Skeletal muscle cell (primary cell): ENCODE results near the gene DSCAM.

Experiments
- DNase-seq: peaks from one replicate; pipeline ENCODE4 v3.0.0-alpha.2; 2010; ENCODE audit warnings: low read depth
- H3K4me3 ChIP-seq: 2 replicates; pipeline ENCODE4 v1.5.1; 2011; ENCODE audit warnings: low read depth, mild to moderate bottlenecking, control low read depth, low read length, moderate library complexity

The DSCAM gene

GRCh38 chr21:40841524-40842196 is 5.3 kb downstream of the DSCAM start:
- peak overlapping the region; percentile 28 for H3K4me3 ChIP-seq
- no peak for DNase-seq

GRCh38 chr21:40840401-40841125 is 6.4 kb downstream of the DSCAM start:
- H3K4me3 ChIP-seq: no peak overlapping the region
- no peak for DNase-seq

GRCh38 chr21:40839521-40839920 is 7.4 kb downstream of the DSCAM start:
- no peak for DNase-seq
- no peak overlapping the region for H3K4me3 ChIP-seq

- no peak for DNase-seq
- no peak overlapping the region for H3K4me3 ChIP-seq
These were observed 9.5 kb downstream of the DSCAM start for GRCh38 chr21:40837456-40837855.

GRCh38 chr21:40835184-40835694 is 11.7 kb downstream of the DSCAM start:
- H3K4me3 ChIP-seq: no peak overlapping the region
- no peak for DNase-seq

GRCh38 chr21:40833184-40833583 is 13.8 kb downstream of the DSCAM start:
- DNase-seq: no peak
- no peak overlapping the region for H3K4me3 ChIP-seq

GRCh38 chr21:40832316-40832715 is 14.6 kb downstream of the DSCAM start:
- DNase-seq: no peak
- H3K4me3 ChIP-seq: no peak overlapping the region

GRCh38 chr21:40830836-40831235 is 16.1 kb downstream of the DSCAM start:
- no peak for DNase-seq
- no peak overlapping the region for H3K4me3 ChIP-seq

GRCh38 chr21:40829791-40830190 is 17.2 kb downstream of the DSCAM start:
- H3K4me3 ChIP-seq: no peak overlapping the region
- DNase-seq: no peak

- H3K4me3 ChIP-seq: no peak overlapping the region
- no peak for DNase-seq
These were observed 17.6 kb downstream of the DSCAM start for GRCh38 chr21:40829308-40829707.

- H3K4me3 ChIP-seq: no peak overlapping the region
- no peak for DNase-seq
These were observed 19.4 kb downstream of the DSCAM start for GRCh38 chr21:40827509-40827908.

- DNase-seq: no peak
These were observed 27.7 kb downstream of the DSCAM start for GRCh38 chr21:40819071-40819900.

GRCh38 chr21:40813918-40814317 is 33.0 kb downstream of the DSCAM start:
- no peak for DNase-seq
- no peak overlapping the region for H3K4me3 ChIP-seq

More at GRCh38 chr21:40819071-40819900, 27.7 kb downstream of the DSCAM start:
- no peak overlapping the region for H3K4me3 ChIP-seq

- H3K4me3 ChIP-seq: no peak overlapping the region
- DNase-seq: no peak
These were observed 37.2 kb downstream of the DSCAM start for GRCh38 chr21:40809673-40810197.

GRCh38 chr21:40803101-40803500 is 43.9 kb downstream of the DSCAM start:
- H3K4me3 ChIP-seq: no peak overlapping the region
- no peak for DNase-seq

GRCh38 chr21:40800126-40800525 is 46.8 kb downstream of the DSCAM start:
- no peak overlapping the region for H3K4me3 ChIP-seq
- no peak for DNase-seq

- DNase-seq: no peak
- H3K4me3 ChIP-seq: no peak overlapping the region
These were observed 49.1 kb downstream of the DSCAM start for GRCh38 chr21:40797891-40798290.

GRCh38 chr21:40797410-40797809 is 49.5 kb downstream of the DSCAM start:
- H3K4me3 ChIP-seq: no peak overlapping the region
- DNase-seq: no peak

GRCh38 chr21:40796464-40796863 is 50.5 kb downstream of the DSCAM start:
- no peak overlapping the region for H3K4me3 ChIP-seq
- no peak for DNase-seq

- no peak for DNase-seq
These were observed 51.6 kb downstream of the DSCAM start for GRCh38 chr21:40795313-40795712.

More at GRCh38 chr21:40795313-40795712, 51.6 kb downstream of the DSCAM start:
- H3K4me3 ChIP-seq: no peak overlapping the region
